Activated CD4-positive, alpha-beta T cell treated with anti-CD3 and anti-CD28 coated beads, Interleukin-2, amount 10 ng/mL, durations not matched to agents 24 days and 14 days (primary cell): ENCODE measurements around the gene PERP. TPM values are rescaled to one million over a fixed set of nuclear protein-coding genes. Genes with fewer than 3 reads are reported as not detected.
"Not testable (repeated sequence)": the region's sequence is repeated elsewhere in the genome, so short reads cannot be mapped to it uniquely, and the experiment has no call there.

Experiments
- DNase-seq: peaks from one replicate; pipeline ENCODE4 v3.0.0; 2022
- H3K27ac Mint-ChIP-seq: one replicate; pipeline ENCODE4 v1.8.0; 2022; ENCODE audit warnings: mild to moderate bottlenecking, mixed read lengths
- H3K27me3 Mint-ChIP-seq: one replicate; pipeline ENCODE4 v1.8.0; 2022; ENCODE audit warnings: mixed read lengths
- H3K36me3 Mint-ChIP-seq: one replicate; pipeline ENCODE4 v1.8.0; 2022; ENCODE audit warnings: low read depth, mild to moderate bottlenecking, mixed read lengths
- H3K4me1 Mint-ChIP-seq: one replicate; pipeline ENCODE4 v1.8.0; 2021; ENCODE audit warnings: mixed read lengths
- H3K4me3 Mint-ChIP-seq: one replicate; pipeline ENCODE4 v1.8.0; 2022; ENCODE audit warnings: mild to moderate bottlenecking, moderate library complexity, mixed read lengths
- H3K9me3 Mint-ChIP-seq: one replicate; pipeline ENCODE4 v1.8.0; 2021; ENCODE audit warnings: mixed read lengths
- intact Hi-C: fragments of 100-400 bp; cut with micrococcal nuclease; formaldehyde crosslinking; loops from one replicate; pipeline ENCODE4 v1.15.1; 2023
- total RNA-seq: library from RNA; stranded (reverse); gene quantifications from 2 replicates; pipeline ENCODE4 v1.2.3, GENCODE V29; 2022

Gene PERP
- total RNA-seq, 1 donor from 2014 or later, result 4.8 TPM

DNA sequence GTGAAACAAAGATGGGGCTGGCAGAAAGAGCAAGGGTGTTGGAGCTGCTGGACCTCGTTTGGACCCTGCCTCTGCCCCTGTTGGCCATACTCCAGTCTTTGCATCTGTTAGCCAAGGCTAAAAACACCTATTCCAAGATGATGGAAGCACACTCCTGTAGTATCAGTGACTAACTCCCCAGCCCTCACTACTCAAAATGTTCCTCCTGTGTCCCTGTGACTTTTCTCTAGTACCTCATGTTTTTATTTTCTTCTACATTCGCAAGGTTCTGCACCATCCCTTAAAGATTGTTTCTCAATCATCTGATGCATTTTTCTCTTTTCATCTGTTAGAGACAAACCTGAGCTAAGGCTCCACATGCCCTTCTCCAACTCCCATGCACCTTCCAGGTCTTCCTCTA is 8.9 kb downstream of the PERP start:
- Mint-ChIP-seq H3K4me1 (no peaks in the 10 kb centered on the region), H3K4me3 (no peak overlapping the region), H3K9me3 (no peaks in the 10 kb centered on the region), H3K27me3 (peaks cover 19% of the 10 kb centered on the region), H3K36me3 (peaks cover 13% of the 10 kb centered on the region), H3K27ac (no peak overlapping the region)
- DNase-seq, result no peak
- intact Hi-C loops, result no loop called here

DNA sequence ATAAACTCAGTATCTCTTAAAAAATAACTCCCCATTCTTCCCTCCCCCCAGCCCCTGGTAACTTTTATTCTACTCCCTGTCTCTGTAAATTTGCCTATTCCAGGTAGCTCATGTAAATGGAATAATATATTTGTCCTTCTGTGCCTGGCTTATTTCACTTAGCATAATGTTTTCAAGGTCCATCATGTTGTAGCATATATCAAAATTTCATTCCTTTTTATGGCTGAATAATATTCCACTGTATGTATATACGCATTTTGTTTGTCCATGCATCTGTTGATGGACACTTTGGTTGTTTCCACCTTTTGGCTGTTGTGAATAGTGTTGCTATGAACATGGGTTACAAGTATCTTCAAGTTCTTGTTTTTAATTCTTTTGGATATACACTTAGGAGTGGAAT is 13.0 kb downstream of the PERP start:
- Mint-ChIP-seq H3K27me3 (peaks cover 17% of the 10 kb centered on the region), H3K27ac (no peak overlapping the region), H3K36me3 (peaks cover 15% of the 10 kb centered on the region), H3K4me3 (no peak overlapping the region), H3K4me1 (no peaks in the 10 kb centered on the region), H3K9me3 (no peaks in the 10 kb centered on the region)
- no peak for DNase-seq
- intact Hi-C loops, result no loop called here

DNA sequence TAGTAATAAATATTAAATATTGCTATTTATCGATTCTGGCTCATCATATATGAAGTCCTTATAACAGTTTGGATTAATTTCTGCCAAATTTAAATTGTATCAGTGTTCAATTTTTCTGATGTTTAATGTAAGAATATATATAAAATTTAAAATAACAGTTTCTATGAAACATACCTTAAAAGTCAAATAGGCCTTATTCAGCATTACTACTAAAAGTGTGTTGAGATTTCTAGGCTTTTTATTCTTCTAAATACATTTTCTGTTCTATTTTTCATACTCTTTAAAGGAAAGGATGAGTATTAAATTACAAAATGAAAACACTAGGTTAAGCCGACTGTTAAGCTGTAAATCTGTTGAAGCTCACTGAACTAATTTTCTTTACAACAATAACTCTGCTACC is 13.6 kb downstream of the PERP start:
- Mint-ChIP-seq H3K27me3 (peaks cover 14% of the 10 kb centered on the region), H3K27ac (no peak overlapping the region), H3K4me3 (no peak overlapping the region), H3K4me1 (no peaks in the 10 kb centered on the region), H3K9me3 (no peaks in the 10 kb centered on the region), H3K36me3 (peaks cover 15% of the 10 kb centered on the region)
- DNase-seq, result no peak
- intact Hi-C loops, result no loop called here

DNA sequence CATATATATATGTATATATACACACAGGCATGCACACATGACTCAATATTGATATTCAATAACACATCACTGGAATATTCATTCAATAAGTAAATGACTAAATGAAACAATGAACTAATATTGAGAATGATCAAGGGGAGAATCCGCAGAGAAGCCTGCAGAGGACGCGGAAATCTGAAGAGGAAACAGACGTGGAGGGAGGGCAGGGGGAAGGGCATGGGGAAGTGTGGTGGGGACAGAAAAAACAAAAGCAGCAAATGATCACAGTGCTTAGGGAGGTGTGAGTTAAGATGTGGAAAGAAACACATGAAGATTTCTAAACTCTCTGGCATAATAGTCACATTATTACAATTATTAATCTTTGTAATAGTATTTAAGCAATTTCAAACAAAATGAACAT is 14.5 kb downstream of the PERP start:
- no peak for DNase-seq
- no peak overlapping the region for H3K27ac Mint-ChIP-seq
- H3K4me1 Mint-ChIP-seq, result no peaks in the 10 kb centered on the region
- H3K27me3 Mint-ChIP-seq, result peaks cover 10% of the 10 kb centered on the region
- no peaks in the 10 kb centered on the region for H3K9me3 Mint-ChIP-seq
- intact Hi-C loops, result no loop called here
- H3K4me3 Mint-ChIP-seq, result no peak overlapping the region
- peaks cover 12% of the 10 kb centered on the region for H3K36me3 Mint-ChIP-seq

DNA sequence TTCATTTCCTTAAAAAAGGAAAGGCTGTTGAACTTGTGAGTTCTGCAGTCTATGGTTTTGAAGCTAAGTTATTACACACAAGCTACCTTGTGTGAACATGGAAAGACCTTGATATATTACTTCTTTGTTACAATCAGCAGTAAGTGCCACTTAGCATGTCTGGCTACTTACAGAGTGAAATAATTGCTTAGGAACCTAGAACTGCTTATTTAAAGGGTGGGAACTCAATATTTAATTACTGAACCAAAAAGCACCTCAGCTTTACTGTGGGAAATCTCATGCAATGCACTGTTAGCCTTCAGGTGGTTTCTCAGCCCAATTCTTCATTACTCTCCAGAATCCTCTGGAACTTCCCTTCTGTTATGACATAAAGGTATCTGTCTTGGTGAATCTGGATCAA is 17.9 kb downstream of the PERP start:
- intact Hi-C loops, result no loop called here
- DNase-seq, result no peak
- H3K27me3 Mint-ChIP-seq, result peaks cover 17% of the 10 kb centered on the region
- H3K4me1 Mint-ChIP-seq, result no peaks in the 10 kb centered on the region
- no peak overlapping the region for H3K27ac Mint-ChIP-seq
- peaks cover 4% of the 10 kb centered on the region for H3K36me3 Mint-ChIP-seq
- H3K4me3 Mint-ChIP-seq, result no peak overlapping the region
- H3K9me3 Mint-ChIP-seq, result no peaks in the 10 kb centered on the region

DNA sequence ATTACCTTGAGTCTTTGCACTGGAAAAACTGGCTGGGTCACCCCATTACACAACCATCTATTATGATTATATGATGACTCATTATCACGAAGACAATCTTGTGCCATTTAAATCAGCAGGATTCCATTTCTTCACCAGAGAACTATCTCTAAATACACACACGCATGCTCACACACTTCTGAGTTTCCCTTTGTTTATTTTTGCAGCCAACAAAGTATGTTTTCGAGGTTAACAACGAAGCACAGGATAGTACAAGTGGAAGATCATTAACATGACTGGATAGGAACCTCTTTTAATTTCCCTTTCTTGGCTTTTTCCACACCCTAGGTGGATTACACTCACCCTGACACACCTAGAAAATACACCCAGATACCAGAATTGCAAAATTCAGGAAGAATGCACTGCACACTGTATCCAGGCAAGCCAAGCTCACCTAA is 18.9 kb downstream of the PERP start:
- Mint-ChIP-seq H3K36me3 (peaks cover 2% of the 10 kb centered on the region), H3K27me3 (peaks cover 17% of the 10 kb centered on the region), H3K9me3 (no peaks in the 10 kb centered on the region), H3K4me3 (no peak overlapping the region), H3K27ac (no peak overlapping the region), H3K4me1 (no peaks in the 10 kb centered on the region)
- no peak for DNase-seq
- intact Hi-C loops, result no loop called here

DNA sequence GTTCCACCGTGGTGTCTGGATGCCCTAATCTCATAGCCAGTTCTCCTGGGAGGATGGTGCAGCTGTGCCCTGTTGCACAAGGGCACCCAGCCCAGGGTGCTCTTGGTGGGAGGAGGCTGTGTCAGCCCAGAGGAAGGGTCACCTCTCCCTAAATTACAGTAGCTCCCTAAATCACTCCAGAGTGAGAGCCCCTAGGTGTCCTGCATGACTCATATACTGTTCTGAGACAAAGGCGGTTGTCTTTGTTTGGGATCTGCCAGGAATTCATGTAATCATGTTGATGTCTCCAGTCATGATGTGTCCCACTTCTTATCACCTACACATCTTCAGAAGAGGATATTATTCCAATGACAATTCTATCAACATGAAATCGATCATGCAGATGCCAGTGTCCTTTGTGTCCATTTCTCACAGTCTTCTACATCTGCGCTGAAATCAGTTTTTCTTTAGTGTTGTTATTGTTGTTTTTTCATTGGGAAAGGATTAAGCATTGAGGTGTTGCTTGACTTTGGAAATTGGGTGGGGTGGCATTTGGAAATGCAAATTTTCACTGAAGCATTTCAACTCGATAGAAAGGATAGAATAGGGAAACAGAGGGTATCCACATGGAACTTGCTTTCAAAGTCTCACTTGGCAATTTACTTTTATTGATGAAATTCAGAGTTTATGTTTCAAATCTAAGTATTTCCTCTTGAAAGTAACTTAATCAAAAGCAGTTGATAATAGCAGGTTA is 19.5 kb downstream of the PERP start:
- no peak overlapping the region for H3K4me3 Mint-ChIP-seq
- no peak for DNase-seq
- no peak overlapping the region for H3K27ac Mint-ChIP-seq
- peaks cover 1% of the 10 kb centered on the region for H3K36me3 Mint-ChIP-seq
- H3K4me1 Mint-ChIP-seq, result no peaks in the 10 kb centered on the region
- no peaks in the 10 kb centered on the region for H3K9me3 Mint-ChIP-seq
- H3K27me3 Mint-ChIP-seq, result peaks cover 17% of the 10 kb centered on the region
- intact Hi-C loops, result no loop called here

DNA sequence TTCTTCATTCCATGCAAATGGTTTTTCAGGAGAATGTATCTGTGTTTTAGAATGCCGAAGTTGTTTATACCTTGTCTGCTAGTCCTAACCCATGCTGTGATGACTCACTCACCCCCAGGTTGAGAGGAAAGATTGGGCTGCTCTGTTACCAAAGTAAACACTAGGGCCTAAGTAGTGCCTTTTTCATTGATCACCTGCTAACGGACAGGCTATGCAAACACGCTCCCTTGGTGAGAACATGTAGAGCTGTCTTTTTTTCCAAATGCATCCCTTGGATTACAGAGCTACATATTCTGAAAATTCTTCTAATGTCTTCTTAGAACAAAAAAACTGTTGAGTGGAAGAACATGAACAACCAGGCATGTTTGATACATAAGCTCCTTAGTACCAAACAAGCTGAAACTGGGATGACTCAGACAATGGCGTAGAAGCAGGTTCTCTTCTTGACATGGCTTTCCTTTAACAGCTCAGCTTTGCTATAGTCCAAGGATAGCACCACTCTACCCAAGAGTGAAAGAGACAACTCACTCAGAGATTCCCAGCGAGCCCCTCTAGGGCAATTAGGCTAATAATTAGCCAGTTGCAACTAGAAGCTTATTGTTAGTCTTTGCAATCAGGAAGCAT is 20.5 kb downstream of the PERP start:
- H3K27ac Mint-ChIP-seq, result no peak overlapping the region
- H3K4me3 Mint-ChIP-seq, result no peak overlapping the region
- peaks cover 19% of the 10 kb centered on the region for H3K27me3 Mint-ChIP-seq
- H3K4me1 Mint-ChIP-seq, result no peaks in the 10 kb centered on the region
- H3K9me3 Mint-ChIP-seq, result no peaks in the 10 kb centered on the region
- no peak for DNase-seq
- intact Hi-C loops, result no loop called here
- H3K36me3 Mint-ChIP-seq, result no peaks in the 10 kb centered on the region

DNA sequence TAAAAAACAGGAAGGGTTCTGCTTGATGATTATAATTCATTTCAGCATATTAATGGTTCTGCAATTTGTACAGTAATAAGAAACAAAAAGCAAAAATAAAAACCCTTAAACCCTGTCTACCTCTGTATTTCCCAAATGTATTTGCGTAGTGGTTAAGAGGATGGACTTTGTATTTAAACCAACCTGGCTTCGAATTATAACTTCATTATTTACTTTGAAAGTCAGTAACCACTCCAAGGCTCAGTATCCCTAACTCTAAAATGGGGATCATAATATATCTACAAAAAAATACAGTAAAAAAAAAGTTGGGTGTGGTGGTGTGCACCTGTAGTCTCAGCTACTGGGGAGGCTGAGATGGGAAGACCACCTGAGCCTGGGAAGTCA is 21.4 kb downstream of the PERP start:
- Mint-ChIP-seq H3K4me1 (no peaks in the 10 kb centered on the region), H3K4me3 (no peak overlapping the region), H3K27me3 (peaks cover 19% of the 10 kb centered on the region), H3K27ac (no peak overlapping the region), H3K9me3 (no peaks in the 10 kb centered on the region), H3K36me3 (no peaks in the 10 kb centered on the region)
- DNase-seq, result no peak
- intact Hi-C loops, result no loop called here

DNA sequence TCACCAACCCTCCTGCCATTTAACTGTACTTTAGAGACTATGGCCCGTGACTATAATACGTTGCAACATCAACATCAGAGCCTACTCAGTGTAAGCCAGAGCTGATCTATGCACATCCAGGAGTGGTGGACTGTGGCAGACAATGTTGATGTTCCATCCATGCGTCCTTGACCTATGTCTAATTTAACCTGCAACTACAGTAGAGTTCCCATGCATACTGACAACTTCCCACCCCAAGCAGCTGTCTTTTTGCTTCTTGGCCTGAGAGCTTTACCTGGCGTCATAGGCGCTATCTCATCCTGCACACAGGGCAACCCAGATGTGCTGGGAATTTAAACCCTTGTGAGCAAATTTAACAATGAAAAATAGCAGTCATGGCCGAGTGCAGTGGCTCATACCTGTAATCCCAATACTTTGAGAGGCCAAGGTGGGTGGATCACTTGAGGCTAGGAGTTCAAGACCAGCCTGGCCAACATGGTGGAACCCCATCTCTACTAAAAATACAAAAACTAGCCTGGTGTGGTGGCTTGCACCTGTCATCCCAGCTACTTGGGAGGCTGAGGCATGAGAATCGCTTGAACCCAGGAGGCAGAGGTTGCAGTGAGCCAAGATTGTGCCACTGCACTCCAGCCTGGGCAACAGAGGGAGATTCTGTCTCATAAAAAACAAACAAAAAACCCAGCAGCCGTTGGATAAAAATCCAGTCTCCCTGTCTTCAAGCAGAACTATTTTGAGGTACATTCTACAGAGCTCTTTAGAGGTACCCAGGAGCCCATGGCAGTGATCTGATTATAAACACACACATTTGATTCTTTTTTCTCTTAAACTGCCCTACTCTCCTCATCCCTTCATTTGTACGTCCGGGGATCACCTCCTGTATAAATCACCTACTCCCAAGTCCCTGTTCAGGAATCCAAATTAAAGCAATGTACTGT is 22.0 kb downstream of the PERP start:
- no peak overlapping the region for H3K27ac Mint-ChIP-seq
- H3K9me3 Mint-ChIP-seq, result no peaks in the 10 kb centered on the region
- no peak for DNase-seq
- H3K4me1 Mint-ChIP-seq, result no peaks in the 10 kb centered on the region
- H3K4me3 Mint-ChIP-seq, result no peak overlapping the region
- intact Hi-C loops, result no loop called here
- no peaks in the 10 kb centered on the region for H3K36me3 Mint-ChIP-seq
- H3K27me3 Mint-ChIP-seq, result peaks cover 23% of the 10 kb centered on the region

DNA sequence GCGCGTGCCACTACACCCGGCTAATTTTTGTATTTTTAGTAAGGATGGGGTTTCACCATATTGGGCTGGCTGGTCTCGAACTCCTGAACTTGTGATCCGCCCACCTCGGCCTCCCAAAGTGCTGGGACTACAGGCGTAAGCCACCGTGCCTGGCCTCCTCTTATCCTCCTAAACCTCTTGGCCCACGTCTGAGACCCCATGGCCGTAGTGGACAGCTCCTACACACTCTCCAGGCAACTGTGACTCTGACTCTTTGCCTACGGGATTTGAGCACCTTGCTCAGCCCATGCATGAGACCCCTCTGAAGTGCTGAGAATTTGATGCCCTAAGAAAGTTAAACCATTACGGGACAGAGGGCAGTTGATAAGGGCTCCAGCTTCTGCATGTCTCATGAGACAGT is 25.0 kb downstream of the PERP start:
- H3K36me3 Mint-ChIP-seq, result no peaks in the 10 kb centered on the region
- intact Hi-C loops, result no loop called here

DNA sequence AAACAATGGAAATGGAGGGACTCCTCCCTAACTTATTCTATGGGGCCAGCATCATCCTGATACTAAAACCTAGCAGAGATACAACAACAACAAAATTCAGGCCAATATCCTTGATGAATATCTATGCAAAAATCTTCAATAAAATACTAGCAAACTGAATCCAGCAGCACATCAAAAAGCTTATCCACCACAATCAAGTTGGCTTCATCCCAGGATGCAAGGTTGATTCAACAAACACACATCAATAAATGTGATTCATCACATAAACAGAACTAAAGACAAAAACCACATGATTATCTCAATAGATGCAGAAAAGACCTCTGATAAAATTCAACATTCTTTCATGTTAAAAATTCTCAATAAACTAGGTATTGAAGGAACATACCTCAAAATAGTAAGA is 27.7 kb downstream of the PERP start:
- DNase-seq, H3K9me3 Mint-ChIP-seq, H3K4me3 Mint-ChIP-seq, H3K4me1 Mint-ChIP-seq, intact Hi-C loops, H3K36me3 Mint-ChIP-seq, H3K27ac Mint-ChIP-seq: not testable (repeated sequence)
- peaks cover 38% of the 10 kb centered on the region for H3K27me3 Mint-ChIP-seq

More for the DNA sequence above, 25.0 kb downstream of the PERP start:
- H3K27me3 Mint-ChIP-seq, result peaks cover 38% of the 10 kb centered on the region
- no peaks in the 10 kb centered on the region for H3K4me1 Mint-ChIP-seq
- H3K27ac Mint-ChIP-seq, result no peak overlapping the region
- H3K9me3 Mint-ChIP-seq, result no peaks in the 10 kb centered on the region
- no peak overlapping the region for H3K4me3 Mint-ChIP-seq
- DNase-seq, result no peak

DNA sequence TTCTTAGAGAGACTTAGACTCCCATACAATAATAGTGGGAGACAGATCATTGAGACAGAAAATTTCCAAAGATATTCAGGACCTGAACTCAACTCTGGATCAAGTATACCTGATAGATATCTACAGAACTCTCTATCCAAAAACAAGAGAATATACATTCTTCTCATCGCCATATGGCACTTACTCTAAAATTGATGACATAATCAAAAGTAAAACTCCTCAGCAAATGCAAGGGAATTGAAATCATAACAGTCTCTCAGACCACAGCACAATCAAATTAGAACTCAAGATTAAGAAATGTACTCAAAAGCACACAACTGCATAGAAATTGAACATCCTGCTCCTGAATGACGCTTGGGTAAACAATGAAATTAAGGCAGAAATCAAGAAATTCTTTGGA is 28.7 kb downstream of the PERP start:
- Mint-ChIP-seq H3K27me3 (peaks cover 37% of the 10 kb centered on the region), H3K9me3 (peaks cover 10% of the 10 kb centered on the region), H3K36me3 (no peaks in the 10 kb centered on the region), H3K27ac (no peak overlapping the region), H3K4me1 (no peaks in the 10 kb centered on the region), H3K4me3 (no peak overlapping the region)
- intact Hi-C loops, result no loop called here
- no peak for DNase-seq

DNA sequence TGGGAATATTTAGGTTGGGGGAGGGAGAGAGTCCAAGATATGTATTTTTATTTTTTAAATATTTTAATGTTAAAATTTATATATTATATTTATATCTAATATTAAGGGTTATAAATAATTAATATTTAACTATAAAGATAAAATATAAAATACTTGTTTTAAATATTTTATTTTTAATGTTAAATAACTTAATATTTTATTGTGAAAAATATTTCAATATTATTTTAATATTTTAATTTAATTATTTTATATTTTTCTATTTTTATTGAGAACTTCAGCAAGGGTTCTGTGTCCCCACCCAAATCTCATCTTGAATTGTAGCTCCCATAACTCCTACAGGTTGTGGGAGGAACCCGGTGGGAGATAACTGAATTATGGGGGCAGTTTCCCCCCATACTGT is 34.0 kb downstream of the PERP start:
- H3K4me3 Mint-ChIP-seq, result no peak overlapping the region
- intact Hi-C loops, result no loop called here
- peaks cover 10% of the 10 kb centered on the region for H3K9me3 Mint-ChIP-seq
- H3K27ac Mint-ChIP-seq, result no peak overlapping the region
- no peak for DNase-seq
- H3K27me3 Mint-ChIP-seq, result peaks cover 21% of the 10 kb centered on the region
- H3K36me3 Mint-ChIP-seq, result no peaks in the 10 kb centered on the region
- no peaks in the 10 kb centered on the region for H3K4me1 Mint-ChIP-seq
